SK-N-MC (cell line): ENCODE measurements around the gene AFDN.

Source experiments
- EZH2 ChIP-seq: fragments of 200-600 bp; sonication (generic); IDR thresholded peaks from one replicate; pipeline ENCODE4 v1.6.1; 2017; ENCODE audit warnings: antibody characterized with exemption
- FOXP2 ChIP-seq: optimal IDR thresholded peaks from 2 replicates; pipeline ENCODE3; 2011; ENCODE audit warnings: mild to moderate bottlenecking, moderate library complexity; ENCODE audit not compliant: insufficient read depth; ENCODE audit errors: extremely low read length, control extremely low read depth
- POLR2AphosphoS5 ChIP-seq: IDR thresholded peaks from 2 replicates; pipeline ENCODE4 v1.6.1; 2012; ENCODE audit warnings: mild to moderate bottlenecking, low read depth, low read length, borderline replicate concordance

GRCh38 chr6:167860550-167861226 is 34.0 kb downstream of the AFDN start:
- TF ChIP-seq FOXP2 = no peak
- TF ChIP-seq EZH2 = no peak
- TF ChIP-seq POLR2AphosphoS5 = no peak
